ENCODE data around the gene ADAT3.

DNA sequence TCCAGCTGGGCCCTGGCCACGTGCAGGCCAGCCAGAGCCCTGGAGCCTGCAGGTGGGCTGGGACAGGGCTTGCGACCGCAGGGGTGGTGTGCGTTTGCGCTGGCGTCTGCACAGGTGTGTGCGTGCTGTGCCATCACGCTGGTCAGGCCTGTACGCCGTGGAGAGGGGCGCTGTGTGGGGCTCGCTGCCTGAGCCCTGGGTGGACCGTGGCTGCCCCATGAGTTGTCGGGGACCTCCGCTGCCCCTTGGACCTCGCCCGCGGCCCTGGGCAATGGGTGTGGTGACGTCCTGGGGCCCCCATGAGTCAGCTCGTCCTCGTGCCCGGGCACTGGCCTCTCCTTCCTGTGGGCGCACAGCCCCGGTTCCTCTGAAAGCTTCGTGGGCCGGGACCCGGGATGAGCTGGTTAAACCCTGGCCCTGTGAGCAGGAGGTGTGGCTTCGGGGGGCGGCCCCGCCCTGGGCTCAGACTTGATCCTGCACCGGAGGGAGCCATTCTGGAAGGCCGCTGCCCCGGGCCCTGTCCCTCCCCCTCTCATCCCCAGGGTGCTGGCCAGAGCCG, 42.5 kb downstream of the ADAT3 start:
- TF ChIP-seq, protein P1, sequence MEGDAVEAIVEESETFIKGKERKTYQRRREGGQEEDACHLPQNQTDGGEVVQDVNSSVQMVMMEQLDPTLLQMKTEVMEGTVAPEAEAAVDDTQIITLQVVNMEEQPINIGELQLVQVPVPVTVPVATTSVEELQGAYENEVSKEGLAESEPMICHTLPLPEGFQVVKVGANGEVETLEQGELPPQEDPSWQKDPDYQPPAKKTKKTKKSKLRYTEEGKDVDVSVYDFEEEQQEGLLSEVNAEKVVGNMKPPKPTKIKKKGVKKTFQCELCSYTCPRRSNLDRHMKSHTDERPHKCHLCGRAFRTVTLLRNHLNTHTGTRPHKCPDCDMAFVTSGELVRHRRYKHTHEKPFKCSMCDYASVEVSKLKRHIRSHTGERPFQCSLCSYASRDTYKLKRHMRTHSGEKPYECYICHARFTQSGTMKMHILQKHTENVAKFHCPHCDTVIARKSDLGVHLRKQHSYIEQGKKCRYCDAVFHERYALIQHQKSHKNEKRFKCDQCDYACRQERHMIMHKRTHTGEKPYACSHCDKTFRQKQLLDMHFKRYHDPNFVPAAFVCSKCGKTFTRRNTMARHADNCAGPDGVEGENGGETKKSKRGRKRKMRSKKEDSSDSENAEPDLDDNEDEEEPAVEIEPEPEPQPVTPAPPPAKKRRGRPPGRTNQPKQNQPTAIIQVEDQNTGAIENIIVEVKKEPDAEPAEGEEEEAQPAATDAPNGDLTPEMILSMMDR (IDR thresholded peaks at IDR 0.05; ENCODE audit: low read depth, low read length), result no peak
- TF ChIP-seq, protein P2, sequence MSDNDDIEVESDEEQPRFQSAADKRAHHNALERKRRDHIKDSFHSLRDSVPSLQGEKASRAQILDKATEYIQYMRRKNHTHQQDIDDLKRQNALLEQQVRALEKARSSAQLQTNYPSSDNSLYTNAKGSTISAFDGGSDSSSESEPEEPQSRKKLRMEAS (IDR thresholded peaks at IDR 0.05; ENCODE audit: low read depth, low read length), result no peak
- no peak for TF ChIP-seq POLR2A (IDR thresholded peaks at IDR 0.05; ENCODE audit: extremely low read depth, insufficient read length)

All from NB4 (cell line).